GM10266 (cell line): ENCODE measurements around the gene DPH2.

Experiments used
- DNase-seq: peaks from one replicate; pipeline ENCODE4 v3.0.0; 2012; ENCODE audit errors: extremely low spot score
- TF ChIP-seq, protein P1 (sequence below): IDR thresholded peaks from 2 replicates; pipeline ENCODE4 v1.5.1; 2012; ENCODE audit warnings: mild to moderate bottlenecking, low read depth; ENCODE audit not compliant: control insufficient read depth, insufficient read depth; ENCODE audit errors: missing control alignments

DPH2 gene

DNA sequence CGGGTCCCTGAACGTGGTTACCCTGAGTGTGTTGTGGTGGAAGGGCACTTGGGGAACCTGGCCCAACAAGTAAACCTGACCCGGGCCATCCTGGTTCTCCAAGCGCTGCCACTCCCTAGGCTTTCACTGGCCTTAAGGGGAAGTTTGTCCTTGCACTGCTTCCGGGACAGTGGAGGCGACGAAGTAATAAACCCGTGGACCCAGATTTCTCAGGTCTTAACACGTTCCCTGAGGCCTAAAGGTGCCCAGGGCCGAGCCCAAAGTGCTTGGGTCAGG lies 21.3 kb downstream of the DPH2 start:
- no peak for DNase-seq
- TF ChIP-seq, protein P1, sequence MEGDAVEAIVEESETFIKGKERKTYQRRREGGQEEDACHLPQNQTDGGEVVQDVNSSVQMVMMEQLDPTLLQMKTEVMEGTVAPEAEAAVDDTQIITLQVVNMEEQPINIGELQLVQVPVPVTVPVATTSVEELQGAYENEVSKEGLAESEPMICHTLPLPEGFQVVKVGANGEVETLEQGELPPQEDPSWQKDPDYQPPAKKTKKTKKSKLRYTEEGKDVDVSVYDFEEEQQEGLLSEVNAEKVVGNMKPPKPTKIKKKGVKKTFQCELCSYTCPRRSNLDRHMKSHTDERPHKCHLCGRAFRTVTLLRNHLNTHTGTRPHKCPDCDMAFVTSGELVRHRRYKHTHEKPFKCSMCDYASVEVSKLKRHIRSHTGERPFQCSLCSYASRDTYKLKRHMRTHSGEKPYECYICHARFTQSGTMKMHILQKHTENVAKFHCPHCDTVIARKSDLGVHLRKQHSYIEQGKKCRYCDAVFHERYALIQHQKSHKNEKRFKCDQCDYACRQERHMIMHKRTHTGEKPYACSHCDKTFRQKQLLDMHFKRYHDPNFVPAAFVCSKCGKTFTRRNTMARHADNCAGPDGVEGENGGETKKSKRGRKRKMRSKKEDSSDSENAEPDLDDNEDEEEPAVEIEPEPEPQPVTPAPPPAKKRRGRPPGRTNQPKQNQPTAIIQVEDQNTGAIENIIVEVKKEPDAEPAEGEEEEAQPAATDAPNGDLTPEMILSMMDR = no peak

DNA sequence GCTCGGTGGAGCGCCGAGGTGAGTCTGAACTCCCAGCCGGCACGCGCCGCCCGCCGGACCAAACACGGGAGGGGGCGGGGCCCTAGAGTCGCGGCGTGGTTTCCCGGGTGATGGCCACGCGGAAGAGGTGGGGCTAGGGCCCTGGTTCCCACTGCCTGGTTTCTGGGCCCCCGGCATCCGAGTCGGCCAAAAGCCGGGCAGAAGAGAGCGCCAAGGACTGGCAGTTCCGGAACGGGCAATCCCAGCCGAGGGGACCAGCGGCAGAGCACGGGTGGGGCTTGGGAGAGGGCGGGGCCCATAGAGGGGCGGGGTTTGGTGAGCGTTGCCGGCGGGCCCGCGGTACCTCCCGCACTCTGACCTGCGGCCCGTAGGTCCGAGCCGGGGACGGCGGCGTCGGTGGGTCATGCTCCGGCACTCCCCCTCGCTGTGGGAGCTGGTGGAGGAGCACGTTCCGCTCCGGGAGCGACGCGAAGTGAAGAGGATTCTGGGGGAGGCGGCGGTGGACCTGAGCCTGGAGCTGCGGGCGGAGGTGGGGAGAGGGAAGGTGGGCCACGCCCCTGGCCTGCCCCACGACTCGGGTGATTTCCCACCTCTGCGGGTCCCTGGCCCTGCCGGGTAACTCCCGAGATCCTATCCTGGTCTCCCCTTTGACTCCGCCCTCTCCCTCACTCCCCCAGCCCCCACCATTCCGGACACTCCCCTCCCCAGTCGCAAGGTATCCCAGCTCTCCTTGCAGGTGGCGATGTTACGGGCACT lies 21.8 kb downstream of the DPH2 start, which contains the start of gene CCDC24:
Gene CCDC24, plus strand, starts transcription at position 124 of the 756 bp plus-strand sequence. Its CDS starts 280 bp downstream, at position 404.
- DNase-seq = peak; percentile 88
- TF ChIP-seq, protein P1 = no peak

DNA sequence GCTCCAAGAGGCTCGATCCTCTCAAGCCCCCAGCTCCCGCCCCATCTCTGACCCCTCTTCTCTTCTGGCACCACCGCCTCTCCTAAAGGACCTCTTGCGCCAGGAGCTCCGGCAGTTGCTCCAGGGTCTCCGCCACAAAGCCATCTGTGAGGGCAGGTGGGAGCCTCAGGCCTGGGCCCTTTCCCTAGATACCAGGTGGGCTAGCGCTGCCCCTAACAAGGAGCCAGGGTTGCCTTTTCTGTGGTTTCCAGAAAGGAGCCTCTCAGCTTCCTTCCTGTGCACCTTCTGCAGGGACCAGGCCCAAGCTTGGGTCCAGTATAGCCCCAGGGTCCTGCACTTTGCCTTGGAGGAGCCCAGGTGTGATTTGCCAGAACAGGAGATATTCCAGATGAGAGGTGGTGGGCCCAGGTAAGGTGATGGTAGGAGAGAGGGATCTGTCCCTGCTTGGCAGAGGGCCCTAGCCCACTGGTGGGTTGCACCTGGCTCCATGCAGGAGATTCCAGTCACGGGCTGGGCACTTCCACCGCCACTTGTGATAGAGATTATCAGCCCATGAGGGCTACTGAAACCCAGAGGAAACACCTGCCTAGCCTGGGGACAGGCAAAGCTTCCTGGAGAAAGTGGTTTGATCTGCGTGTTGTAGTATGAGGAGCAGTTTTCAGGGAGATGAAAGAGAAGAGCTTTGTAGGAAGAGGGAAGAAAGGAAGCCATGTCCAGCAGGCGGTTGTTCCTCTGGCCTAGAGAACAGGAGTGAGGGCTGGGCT lies 22.6 kb downstream of the DPH2 start:
- no peak for DNase-seq
- TF ChIP-seq, protein P1 = no peak

DNA sequence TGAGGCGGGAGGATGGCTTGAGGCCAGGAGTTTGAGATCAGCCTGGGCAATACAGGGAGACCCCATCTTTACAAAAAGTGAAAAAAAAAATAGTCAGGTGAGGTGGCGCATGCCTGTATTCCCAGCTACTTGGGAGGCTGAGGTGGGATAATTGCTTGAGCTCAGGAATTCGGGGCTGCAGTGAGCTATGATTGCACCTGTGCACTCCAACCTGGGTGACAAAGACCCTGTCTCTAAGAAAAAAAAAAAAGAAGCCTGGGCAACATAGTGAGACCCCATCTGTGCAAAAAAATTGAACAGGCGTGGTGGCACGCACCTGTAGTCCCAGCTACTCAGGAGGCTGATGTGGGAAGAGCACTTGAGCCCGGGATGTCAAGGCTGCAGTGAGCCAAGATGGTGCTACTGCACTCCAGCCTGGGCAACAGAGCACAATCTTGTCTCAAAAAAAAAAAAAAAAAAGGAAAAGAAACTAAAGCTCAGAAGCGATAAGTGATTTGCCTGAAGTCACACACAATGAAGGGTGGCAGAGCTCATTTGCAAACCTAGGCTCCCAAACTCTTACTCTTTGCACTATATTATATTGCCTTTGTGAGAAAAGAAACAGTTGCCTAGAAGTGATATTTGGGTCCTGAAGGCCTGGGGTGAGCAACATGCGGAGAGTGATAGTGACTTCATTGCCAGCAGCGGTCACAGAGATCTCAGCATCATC lies 23.6 kb downstream of the DPH2 start:
- no peak for DNase-seq
- TF ChIP-seq, protein P1 = no peak

DNA sequence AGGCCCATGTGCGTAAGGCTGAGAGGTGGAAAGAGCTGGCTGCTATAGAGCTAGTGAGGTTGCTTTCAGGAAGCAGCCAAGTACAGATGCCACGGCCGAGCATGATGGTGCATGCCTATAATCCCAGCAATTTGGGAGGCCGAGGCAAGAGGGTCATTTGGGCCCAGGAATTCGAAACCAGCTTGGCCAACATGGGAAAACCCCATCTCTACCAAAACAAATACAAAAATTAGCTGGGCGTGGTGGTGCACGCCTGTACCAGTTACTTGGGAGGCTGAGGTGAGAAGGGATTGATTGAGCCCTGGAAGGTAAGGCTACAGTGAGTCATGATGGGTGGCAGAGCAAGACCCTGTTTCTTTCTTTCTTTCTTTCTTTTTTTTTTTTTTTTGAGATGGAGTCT lies 24.3 kb downstream of the DPH2 start:
- TF ChIP-seq, protein P1 = no peak
- DNase-seq = no peak

DNA sequence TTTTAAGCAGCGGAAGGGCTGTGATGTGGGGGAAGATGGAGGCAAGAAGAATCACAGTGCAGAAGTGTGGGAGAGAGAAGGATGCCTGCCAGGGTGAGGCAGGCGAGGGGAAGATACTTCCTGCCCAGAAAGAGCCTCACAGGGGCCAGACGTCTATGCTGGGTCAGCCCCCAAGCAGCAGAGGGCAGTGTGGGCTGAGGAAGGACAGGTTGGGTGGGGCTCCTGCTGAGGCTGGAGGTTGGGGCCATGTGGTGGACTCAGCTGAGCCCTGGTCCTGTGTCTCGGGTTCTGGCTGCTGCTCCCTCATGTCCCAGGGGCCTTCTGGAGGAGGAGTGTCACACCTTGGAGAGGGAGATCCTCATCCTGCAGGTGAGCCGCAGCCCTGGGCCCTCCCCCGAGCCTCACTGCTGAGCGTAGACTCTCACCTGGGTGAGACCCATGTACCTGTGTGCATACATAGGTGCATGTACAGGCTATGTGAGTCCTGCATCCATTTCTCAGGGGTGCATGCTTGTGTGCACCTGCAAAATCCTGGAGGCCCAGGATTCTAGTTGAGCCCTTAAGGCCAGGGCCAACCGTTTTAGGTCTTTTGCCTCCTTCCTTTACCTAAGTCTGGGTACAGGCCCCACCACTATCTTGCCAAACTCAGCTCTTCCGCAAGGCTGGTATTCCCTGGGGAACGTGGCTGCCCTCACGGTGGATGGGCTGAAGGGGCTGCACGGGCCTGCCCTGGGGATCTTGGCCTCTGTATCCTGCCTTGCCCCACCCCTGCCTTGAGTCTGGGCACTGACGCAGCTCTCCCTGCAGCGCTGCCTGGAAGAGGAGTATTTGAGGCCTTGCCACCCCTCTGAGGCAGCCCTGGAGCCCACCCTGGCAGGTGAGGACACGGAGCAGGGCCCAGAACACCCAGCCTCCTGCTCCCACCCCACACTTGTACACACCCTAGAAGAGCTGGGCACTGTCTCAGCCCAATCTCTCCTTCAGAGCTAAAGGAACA lies 25.3 kb downstream of the DPH2 start:
- TF ChIP-seq, protein P1 = peak; percentile 42
- DNase-seq = peak; percentile 47
